Parathyroid adenoma (tissue), 2 donors: ENCODE results near the gene BRD3OS.

Experiments
- H2AFZ ChIP-seq: fragments of 300-600 bp; sonication (generic); one replicate; pipeline ENCODE4 v1.7.0; 2017; ENCODE audit warnings: antibody characterized with exemption, mild to moderate bottlenecking
- H3K27ac ChIP-seq: fragments of 300-600 bp; sonication (generic); one replicate; pipeline ENCODE4 v1.7.0; 2017
- H3K27me3 ChIP-seq: fragments of 300-600 bp; sonication (generic); one replicate; pipeline ENCODE4 v1.7.0; 2017; ENCODE audit warnings: low read length; ENCODE audit not compliant: control insufficient read depth, insufficient read depth
- H3K36me3 ChIP-seq: fragments of 300-600 bp; sonication (generic); one replicate; pipeline ENCODE4 v1.7.0; 2017; ENCODE audit warnings: low read length; ENCODE audit not compliant: control insufficient read depth, insufficient read depth
- H3K4me1 ChIP-seq: fragments of 300-600 bp; sonication (generic); one replicate; pipeline ENCODE4 v1.7.0; 2017; ENCODE audit warnings: control low read depth
- H3K4me2 ChIP-seq: fragments of 300-600 bp; sonication (generic); one replicate; pipeline ENCODE4 v1.7.0; 2017; ENCODE audit warnings: low read length
- H3K4me3 ChIP-seq: fragments of 300-600 bp; sonication (generic); one replicate; pipeline ENCODE4 v1.7.0; 2017; ENCODE audit warnings: low read depth, low read length
- H3K79me2 ChIP-seq: fragments of 300-600 bp; sonication (generic); one replicate; pipeline ENCODE4 v1.7.0; 2017; ENCODE audit warnings: control low read depth
- H3K9ac ChIP-seq: fragments of 300-600 bp; sonication (generic); one replicate; pipeline ENCODE4 v1.7.0; 2017; ENCODE audit warnings: mild to moderate bottlenecking
- H3K9me3 ChIP-seq: fragments of 300-600 bp; sonication (generic); one replicate; pipeline ENCODE4 v1.7.0; 2017; ENCODE audit warnings: low read length; ENCODE audit not compliant: control insufficient read depth
- TF ChIP-seq, protein P1 (sequence below): fragments of 300-600 bp; sonication (generic); IDR thresholded peaks from one replicate; pipeline ENCODE4 v1.7.0; 2017; ENCODE audit warnings: antibody characterized with exemption, mild to moderate bottlenecking
- donor health status: primary hyperparathyroidism.

The BRD3OS gene

GRCh38 chr9:133977421-133978201 lies 47.7 kb upstream of the BRD3OS start:
- H3K36me3 ChIP-seq = no peaks in the 10 kb centered on the region
- H3K27me3 ChIP-seq = no peaks in the 10 kb centered on the region
- TF ChIP-seq, protein P1, sequence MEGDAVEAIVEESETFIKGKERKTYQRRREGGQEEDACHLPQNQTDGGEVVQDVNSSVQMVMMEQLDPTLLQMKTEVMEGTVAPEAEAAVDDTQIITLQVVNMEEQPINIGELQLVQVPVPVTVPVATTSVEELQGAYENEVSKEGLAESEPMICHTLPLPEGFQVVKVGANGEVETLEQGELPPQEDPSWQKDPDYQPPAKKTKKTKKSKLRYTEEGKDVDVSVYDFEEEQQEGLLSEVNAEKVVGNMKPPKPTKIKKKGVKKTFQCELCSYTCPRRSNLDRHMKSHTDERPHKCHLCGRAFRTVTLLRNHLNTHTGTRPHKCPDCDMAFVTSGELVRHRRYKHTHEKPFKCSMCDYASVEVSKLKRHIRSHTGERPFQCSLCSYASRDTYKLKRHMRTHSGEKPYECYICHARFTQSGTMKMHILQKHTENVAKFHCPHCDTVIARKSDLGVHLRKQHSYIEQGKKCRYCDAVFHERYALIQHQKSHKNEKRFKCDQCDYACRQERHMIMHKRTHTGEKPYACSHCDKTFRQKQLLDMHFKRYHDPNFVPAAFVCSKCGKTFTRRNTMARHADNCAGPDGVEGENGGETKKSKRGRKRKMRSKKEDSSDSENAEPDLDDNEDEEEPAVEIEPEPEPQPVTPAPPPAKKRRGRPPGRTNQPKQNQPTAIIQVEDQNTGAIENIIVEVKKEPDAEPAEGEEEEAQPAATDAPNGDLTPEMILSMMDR = no peak
- H3K4me3 ChIP-seq = no peak overlapping the region
- H3K27ac ChIP-seq = no peak overlapping the region
- H3K9me3 ChIP-seq = no peaks in the 10 kb centered on the region
- no peak overlapping the region for H3K9ac ChIP-seq
- no peak overlapping the region for H3K4me2 ChIP-seq
- no peak overlapping the region for H2AFZ ChIP-seq
- no peaks in the 10 kb centered on the region for H3K4me1 ChIP-seq
- H3K79me2 ChIP-seq = peaks cover 17% of the 10 kb centered on the region

- H3K4me1 ChIP-seq = no peaks in the 10 kb centered on the region
- H3K79me2 ChIP-seq = peaks cover 17% of the 10 kb centered on the region
- H3K4me2 ChIP-seq = no peak overlapping the region
- H3K27me3 ChIP-seq = no peaks in the 10 kb centered on the region
- TF ChIP-seq, protein P1 = no peak
- H3K9me3 ChIP-seq = no peaks in the 10 kb centered on the region
- no peak overlapping the region for H3K4me3 ChIP-seq
- H3K36me3 ChIP-seq = no peaks in the 10 kb centered on the region
- no peak overlapping the region for H3K27ac ChIP-seq
- no peak overlapping the region for H3K9ac ChIP-seq
- H2AFZ ChIP-seq = no peak overlapping the region
Observed at GRCh38 chr9:133978226-133978898, 46.9 kb upstream of the BRD3OS start.

DNA sequence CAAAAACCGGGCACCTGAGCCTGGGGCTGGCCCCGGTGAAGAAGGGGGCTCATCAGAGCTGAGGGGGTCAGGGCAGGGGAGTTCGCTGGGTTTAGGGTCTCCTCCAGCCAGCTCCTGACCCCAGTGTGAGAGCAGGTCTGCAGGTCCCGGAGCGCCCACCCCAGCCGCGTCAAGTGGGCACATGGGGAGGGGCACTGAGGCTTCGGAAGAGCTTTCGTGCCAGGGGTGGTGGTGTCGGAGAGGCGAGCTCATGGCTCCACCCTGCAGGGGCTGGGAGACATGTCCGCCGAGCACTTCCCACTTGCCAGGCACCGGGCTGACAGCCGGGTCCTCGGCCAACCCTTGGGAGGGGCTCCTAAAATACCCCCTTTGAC lies 46.4 kb upstream of the BRD3OS start:
- no peaks in the 10 kb centered on the region for H3K36me3 ChIP-seq
- TF ChIP-seq, protein P1 = no peak
- no peak overlapping the region for H3K9ac ChIP-seq
- H3K4me2 ChIP-seq = no peak overlapping the region
- no peaks in the 10 kb centered on the region for H3K9me3 ChIP-seq
- H3K27ac ChIP-seq = no peak overlapping the region
- H3K4me3 ChIP-seq = no peak overlapping the region
- no peaks in the 10 kb centered on the region for H3K27me3 ChIP-seq
- H3K79me2 ChIP-seq = peaks cover 17% of the 10 kb centered on the region
- H3K4me1 ChIP-seq = no peaks in the 10 kb centered on the region
- no peak overlapping the region for H2AFZ ChIP-seq

- TF ChIP-seq, protein P1 = no peak
- Histone ChIP-seq H3K27ac (peak overlapping the region; percentile 36), H3K9me3 (no peaks in the 10 kb centered on the region), H3K4me1 (no peaks in the 10 kb centered on the region), H3K4me2 (no peak overlapping the region), H3K27me3 (no peaks in the 10 kb centered on the region), H3K4me3 (no peak overlapping the region), H3K9ac (no peak overlapping the region), H3K79me2 (peaks cover 15% of the 10 kb centered on the region), H3K36me3 (no peaks in the 10 kb centered on the region), H2AFZ (no peak overlapping the region)
Observed at GRCh38 chr9:133979273-133979920, 45.9 kb upstream of the BRD3OS start.
